HG02938 (cell line): ENCODE measurements around the gene RPAP2.

Source experiments
- ATAC-seq: cut with Tn5 transposase; IDR thresholded peaks from one replicate; pipeline ENCODE4 v1.9.1; 2021; ENCODE audit warnings: mild to moderate bottlenecking, moderate library complexity; ENCODE audit not compliant: unreplicated experiment

The RPAP2 gene

GRCh38 chr1:92445865-92446264 lies 147.0 kb downstream of the RPAP2 start:
- ATAC-seq: no peak

- ATAC-seq: no peak
Observed at GRCh38 chr1:92446546-92446945, 147.7 kb downstream of the RPAP2 start.

DNA sequence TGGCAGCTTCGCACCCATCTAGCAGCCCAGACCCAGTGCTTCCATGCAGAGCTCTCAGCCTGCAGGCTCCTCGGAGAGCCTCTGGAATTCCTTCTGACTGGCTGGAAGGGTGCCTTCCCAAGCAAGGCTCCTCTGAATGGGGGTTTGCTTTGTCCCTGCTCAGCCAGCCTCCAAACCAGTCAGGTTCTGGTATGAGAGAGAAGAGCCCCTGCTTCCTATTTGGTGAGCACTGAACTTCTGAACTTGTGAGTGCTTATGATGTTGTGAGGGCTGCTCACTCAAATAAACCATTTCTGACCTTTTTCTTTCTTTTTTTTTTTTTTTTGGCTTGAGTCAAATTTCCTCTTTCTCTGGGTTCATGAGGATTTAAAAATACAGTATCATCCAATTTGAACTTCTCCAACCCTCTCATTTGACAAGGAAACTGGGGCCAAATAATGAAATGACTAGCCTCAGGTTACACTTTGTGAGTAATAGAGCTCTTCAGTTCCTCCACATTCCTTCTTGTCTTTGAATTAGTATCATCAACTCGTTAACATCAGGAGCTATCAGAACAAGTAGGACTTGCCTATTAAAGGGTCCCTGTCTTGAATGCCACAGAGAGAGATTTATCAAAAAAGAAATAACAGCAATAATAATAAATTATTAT lies 148.3 kb downstream of the RPAP2 start:
- no peak for ATAC-seq

GRCh38 chr1:92447976-92448375 lies 149.1 kb downstream of the RPAP2 start:
- no peak for ATAC-seq
